HepG2 (cell line): ENCODE data around the gene TRIAP1. TPM values are rescaled to one million over a fixed set of nuclear protein-coding genes. Genes with fewer than 3 reads are reported as not detected.

Experiments used
- ARHGAP35 ChIP-seq: sonication (generic); formaldehyde crosslinking; IDR thresholded peaks from 2 replicates; pipeline ENCODE4 v1.9.0; 2022; ENCODE audit warnings: mild to moderate bottlenecking, inconsistent platforms, moderate library complexity, missing genetic modification reagents, borderline replicate concordance
- BCL6 ChIP-seq: IDR thresholded peaks from 2 replicates; pipeline ENCODE4 v1.6.1; 2016; ENCODE audit warnings: missing genetic modification reagents, missing compliant biosample characterization
- BRD4 ChIP-seq: sonication (generic); formaldehyde crosslinking; IDR thresholded peaks from 2 replicates; pipeline ENCODE4 v1.4.0; 2020; ENCODE audit warnings: missing genetic modification reagents
- EHMT2 ChIP-seq: fragments of 200-600 bp; sonication (generic); IDR thresholded peaks from 2 replicates; pipeline ENCODE4 v1.7.0; 2017; ENCODE audit warnings: antibody characterized with exemption, low read depth, low read length, borderline replicate concordance
- FOSL2 ChIP-seq: sonication (generic); formaldehyde crosslinking; IDR thresholded peaks from 2 replicates; pipeline ENCODE4 v1.4.0; 2020; ENCODE audit warnings: missing genetic modification reagents
- MXI1 ChIP-seq: IDR thresholded peaks from 3 replicates; pipeline ENCODE4 v1.6.1; 2012; ENCODE audit warnings: low read depth, low read length, inconsistent platforms, borderline replicate concordance
- PPARG ChIP-seq: conservative IDR thresholded peaks from 2 replicates; pipeline ENCODE4 v1.6.1; 2016; ENCODE audit warnings: missing biosample characterization, missing genetic modification reagents
- RFX5 ChIP-seq: IDR thresholded peaks from 2 replicates; pipeline ENCODE4 v1.6.1; 2011; ENCODE audit warnings: low read depth, low read length, improper control_type of control experiment
- SMYD3 ChIP-seq: sonication (generic); formaldehyde crosslinking; IDR thresholded peaks from 2 replicates; pipeline ENCODE4 v1.8.1; 2023; ENCODE audit warnings: mild to moderate bottlenecking, missing genetic modification reagents
- SNAI1 ChIP-seq: sonication (generic); formaldehyde crosslinking; IDR thresholded peaks from 2 replicates; pipeline ENCODE4 v1.5.0; 2020; ENCODE audit warnings: mild to moderate bottlenecking, missing genetic modification reagents, borderline replicate concordance
- TCF7L2 ChIP-seq: IDR thresholded peaks from 2 replicates; pipeline ENCODE4 v1.6.1; 2011; ENCODE audit warnings: mild to moderate bottlenecking, low read depth, low read length, moderate library complexity
- ZBTB7B ChIP-seq: sonication (generic); formaldehyde crosslinking; IDR thresholded peaks from 2 replicates; pipeline ENCODE4 v1.4.0; 2020; ENCODE audit warnings: missing genetic modification reagents
- ZFP36L1 ChIP-seq: sonication (generic); formaldehyde crosslinking; IDR thresholded peaks from 2 replicates; pipeline ENCODE4 v1.8.0; 2022; ENCODE audit warnings: mild to moderate bottlenecking, missing genetic modification reagents, moderate library complexity
- ZNF512B ChIP-seq: sonication (generic); formaldehyde crosslinking; IDR thresholded peaks from 2 replicates; pipeline ENCODE4 v1.5.1; 2020; ENCODE audit warnings: missing genetic modification reagents, mild to moderate bottlenecking, borderline replicate concordance
- polyA plus RNA-seq, 8 experiments: library from polyadenylated mRNA; depleted of rRNA in 3 of 8; stranded (reverse) in 7 of 8; unstranded in 1 of 8; fragments of >200 nt; fragmentation: Illumina TruSeq in 4 of 8; extraction: Trizol in 4 of 8; gene quantifications; 2 replicates each; pipeline versions ENCODE4 v1.2.1 to v1.2.3, GENCODE V29; 2011 to 2016; ENCODE audit warnings: low read depth in 4 of 8, missing spikeins in 1 of 8, mixed read lengths in 1 of 8; ENCODE audit not compliant: insufficient read depth in 1 of 8
- total RNA-seq, 5 experiments: library from RNA; depleted of rRNA; stranded (reverse); fragments of >200 nt; fragmentation: Illumina TruSeq; extraction: Trizol; gene quantifications; 2 replicates each; pipeline ENCODE4 v1.2.3, GENCODE V29; 2016; ENCODE audit warnings: low read depth in 1 of 5
- TF ChIP-seq, protein P1 (sequence below): sonication (generic); formaldehyde crosslinking; IDR thresholded peaks from 2 replicates; pipeline ENCODE4 v1.5.0; 2020; ENCODE audit warnings: mild to moderate bottlenecking, missing genetic modification reagents, borderline replicate concordance
- TF ChIP-seq, protein P2 (sequence below): sonication (generic); formaldehyde crosslinking; IDR thresholded peaks from 2 replicates; pipeline ENCODE4 v1.9.0; 2022; ENCODE audit warnings: missing genetic modification reagents, mild to moderate bottlenecking, borderline replicate concordance
- TF ChIP-seq, protein P3 (sequence below): sonication (generic); formaldehyde crosslinking; IDR thresholded peaks from 2 replicates; pipeline ENCODE4 v1.4.0; 2020; ENCODE audit warnings: mild to moderate bottlenecking, low read depth, missing genetic modification reagents

TRIAP1 gene
- total and polyA plus RNA-seq, 2 of the 13 experiments (the other 11 are each of a cell fraction or from before 2014, with no cell fraction given), result 55.0 to 117 TPM

DNA sequence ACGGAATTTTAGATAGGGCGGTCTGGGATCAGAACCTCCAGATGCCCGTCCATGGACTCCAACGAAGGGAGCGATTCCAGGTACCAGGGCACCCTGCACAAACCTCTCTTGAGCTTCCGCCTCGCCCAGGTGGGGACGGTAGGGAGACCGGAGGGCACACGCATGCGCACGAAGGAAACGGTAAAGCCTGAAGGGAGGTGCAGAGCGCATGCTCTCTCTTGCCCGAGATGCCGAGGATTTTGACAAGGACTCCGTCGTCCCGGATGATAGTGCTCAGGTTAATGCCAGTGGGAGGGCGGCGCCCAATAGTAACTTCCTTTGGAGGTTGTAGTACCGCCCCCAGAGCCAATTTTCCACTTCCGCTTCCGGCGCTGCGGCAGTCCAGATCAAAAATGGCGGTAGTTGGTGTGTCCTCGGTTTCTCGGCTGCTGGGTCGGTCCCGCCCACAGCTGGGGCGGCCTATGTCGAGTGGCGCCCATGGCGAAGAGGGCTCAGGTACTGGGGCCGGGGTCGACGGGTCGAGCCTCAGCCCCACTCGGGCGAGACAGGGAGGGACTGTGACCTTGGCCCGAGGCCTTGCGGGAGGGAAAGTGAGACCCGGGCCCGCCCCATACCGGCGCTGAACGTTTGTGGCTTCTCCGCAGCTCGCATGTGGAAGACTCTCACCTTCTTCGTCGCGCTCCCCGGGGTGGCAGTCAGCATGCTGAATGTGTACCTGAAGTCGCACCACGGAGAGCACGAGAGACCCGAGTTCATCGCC lies 8.3 kb downstream of the TRIAP1 start, which contains the start of gene COX6A1 (continued):
- TF ChIP-seq RFX5, result peak; percentile 6; the same call in 1 of the 2 replicates
- no peak for TF ChIP-seq ZBTB7B (CRISPR knock-in tag)
- TF ChIP-seq ZFP36L1 (CRISPR knock-in tag), result peak; percentile 56; the same call in 1 of the 2 replicates
- peak; percentile 70; the same call in 1 of the 3 replicates for TF ChIP-seq MXI1
- 0 out of 2 replicates have a peak, but pooled peaks have one; percentile 64 for TF ChIP-seq SNAI1 (CRISPR knock-in tag)
- peak; percentile 30 for TF ChIP-seq FOSL2
- TF ChIP-seq SMYD3 (CRISPR knock-in tag), result 0 out of 2 replicates have a peak, but pooled peaks have one; percentile 43
- TF ChIP-seq, protein P1, sequence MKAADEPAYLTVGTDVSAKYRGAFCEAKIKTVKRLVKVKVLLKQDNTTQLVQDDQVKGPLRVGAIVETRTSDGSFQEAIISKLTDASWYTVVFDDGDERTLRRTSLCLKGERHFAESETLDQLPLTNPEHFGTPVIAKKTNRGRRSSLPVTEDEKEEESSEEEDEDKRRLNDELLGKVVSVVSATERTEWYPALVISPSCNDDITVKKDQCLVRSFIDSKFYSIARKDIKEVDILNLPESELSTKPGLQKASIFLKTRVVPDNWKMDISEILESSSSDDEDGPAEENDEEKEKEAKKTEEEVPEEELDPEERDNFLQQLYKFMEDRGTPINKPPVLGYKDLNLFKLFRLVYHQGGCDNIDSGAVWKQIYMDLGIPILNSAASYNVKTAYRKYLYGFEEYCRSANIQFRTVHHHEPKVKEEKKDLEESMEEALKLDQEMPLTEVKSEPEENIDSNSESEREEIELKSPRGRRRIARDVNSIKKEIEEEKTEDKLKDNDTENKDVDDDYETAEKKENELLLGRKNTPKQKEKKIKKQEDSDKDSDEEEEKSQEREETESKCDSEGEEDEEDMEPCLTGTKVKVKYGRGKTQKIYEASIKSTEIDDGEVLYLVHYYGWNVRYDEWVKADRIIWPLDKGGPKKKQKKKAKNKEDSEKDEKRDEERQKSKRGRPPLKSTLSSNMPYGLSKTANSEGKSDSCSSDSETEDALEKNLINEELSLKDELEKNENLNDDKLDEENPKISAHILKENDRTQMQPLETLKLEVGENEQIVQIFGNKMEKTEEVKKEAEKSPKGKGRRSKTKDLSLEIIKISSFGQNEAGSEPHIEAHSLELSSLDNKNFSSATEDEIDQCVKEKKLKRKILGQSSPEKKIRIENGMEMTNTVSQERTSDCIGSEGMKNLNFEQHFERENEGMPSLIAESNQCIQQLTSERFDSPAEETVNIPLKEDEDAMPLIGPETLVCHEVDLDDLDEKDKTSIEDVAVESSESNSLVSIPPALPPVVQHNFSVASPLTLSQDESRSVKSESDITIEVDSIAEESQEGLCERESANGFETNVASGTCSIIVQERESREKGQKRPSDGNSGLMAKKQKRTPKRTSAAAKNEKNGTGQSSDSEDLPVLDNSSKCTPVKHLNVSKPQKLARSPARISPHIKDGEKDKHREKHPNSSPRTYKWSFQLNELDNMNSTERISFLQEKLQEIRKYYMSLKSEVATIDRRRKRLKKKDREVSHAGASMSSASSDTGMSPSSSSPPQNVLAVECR, result peak; percentile 90
- TF ChIP-seq, protein P2, sequence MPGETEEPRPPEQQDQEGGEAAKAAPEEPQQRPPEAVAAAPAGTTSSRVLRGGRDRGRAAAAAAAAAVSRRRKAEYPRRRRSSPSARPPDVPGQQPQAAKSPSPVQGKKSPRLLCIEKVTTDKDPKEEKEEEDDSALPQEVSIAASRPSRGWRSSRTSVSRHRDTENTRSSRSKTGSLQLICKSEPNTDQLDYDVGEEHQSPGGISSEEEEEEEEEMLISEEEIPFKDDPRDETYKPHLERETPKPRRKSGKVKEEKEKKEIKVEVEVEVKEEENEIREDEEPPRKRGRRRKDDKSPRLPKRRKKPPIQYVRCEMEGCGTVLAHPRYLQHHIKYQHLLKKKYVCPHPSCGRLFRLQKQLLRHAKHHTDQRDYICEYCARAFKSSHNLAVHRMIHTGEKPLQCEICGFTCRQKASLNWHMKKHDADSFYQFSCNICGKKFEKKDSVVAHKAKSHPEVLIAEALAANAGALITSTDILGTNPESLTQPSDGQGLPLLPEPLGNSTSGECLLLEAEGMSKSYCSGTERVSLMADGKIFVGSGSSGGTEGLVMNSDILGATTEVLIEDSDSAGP, result peak; percentile 71; the same call in 1 of the 2 replicates
- TF ChIP-seq ARHGAP35 (CRISPR knock-in tag), result peak; percentile 72; the same call in 1 of the 2 replicates
- 0 out of 2 replicates have a peak, but pooled peaks have one; percentile 26 for TF ChIP-seq BRD4 (CRISPR knock-in tag)
- no peak for TF ChIP-seq TCF7L2
- 0 out of 2 replicates have a peak, but pooled peaks have one; percentile 32 for TF ChIP-seq PPARG (CRISPR knock-in tag)
- TF ChIP-seq, protein P3, sequence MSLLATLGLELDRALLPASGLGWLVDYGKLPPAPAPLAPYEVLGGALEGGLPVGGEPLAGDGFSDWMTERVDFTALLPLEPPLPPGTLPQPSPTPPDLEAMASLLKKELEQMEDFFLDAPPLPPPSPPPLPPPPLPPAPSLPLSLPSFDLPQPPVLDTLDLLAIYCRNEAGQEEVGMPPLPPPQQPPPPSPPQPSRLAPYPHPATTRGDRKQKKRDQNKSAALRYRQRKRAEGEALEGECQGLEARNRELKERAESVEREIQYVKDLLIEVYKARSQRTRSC (CRISPR knock-in tag), result 0 out of 2 replicates have a peak, but pooled peaks have one; percentile 69
- no peak for TF ChIP-seq BCL6
- 0 out of 2 replicates have a peak, but pooled peaks have one; percentile 74 for TF ChIP-seq ZNF512B (CRISPR knock-in tag)
- no peak for TF ChIP-seq EHMT2
